HepG2 (cell line): Measurements from ENCODE around the gene UBE3A. TPM values are rescaled to one million over a fixed set of nuclear protein-coding genes. Genes with fewer than 3 reads are reported as not detected.

Experiments
- ARID2 ChIP-seq: sonication (generic); formaldehyde crosslinking; IDR thresholded peaks from 2 replicates; pipeline ENCODE4 v1.8.1; 2022; ENCODE audit warnings: mild to moderate bottlenecking, missing genetic modification reagents, borderline replicate concordance
- HOXD1 ChIP-seq: sonication (generic); formaldehyde crosslinking; IDR thresholded peaks from 2 replicates; pipeline ENCODE4 v1.5.0; 2020; ENCODE audit warnings: missing genetic modification reagents
- KDM4B ChIP-seq: sonication (generic); formaldehyde crosslinking; IDR thresholded peaks from 2 replicates; pipeline ENCODE4 v1.4.0; 2020; ENCODE audit warnings: missing genetic modification reagents
- MLXIP ChIP-seq: sonication (generic); formaldehyde crosslinking; IDR thresholded peaks from 2 replicates; pipeline ENCODE4 v1.9.0; 2021; ENCODE audit warnings: missing genetic modification reagents, borderline replicate concordance
- MYNN ChIP-seq: sonication (generic); formaldehyde crosslinking; IDR thresholded peaks from 2 replicates; pipeline ENCODE4 v1.4.0; 2020; ENCODE audit warnings: mild to moderate bottlenecking, low read depth, missing genetic modification reagents
- NCOA1 ChIP-seq: sonication (generic); formaldehyde crosslinking; IDR thresholded peaks from 2 replicates; pipeline ENCODE4 v1.9.0; 2021; ENCODE audit warnings: missing genetic modification reagents
- NFAT5 ChIP-seq: sonication (generic); formaldehyde crosslinking; IDR thresholded peaks from 2 replicates; pipeline ENCODE4 v1.4.0; 2020; ENCODE audit warnings: missing genetic modification reagents
- NPAS2 ChIP-seq: sonication (generic); formaldehyde crosslinking; IDR thresholded peaks from 2 replicates; pipeline ENCODE4 v1.8.0; 2022; ENCODE audit warnings: mild to moderate bottlenecking, missing genetic modification reagents, borderline replicate concordance
- PAWR ChIP-seq: sonication (generic); formaldehyde crosslinking; IDR thresholded peaks from 2 replicates; pipeline ENCODE4 v1.4.0; 2020; ENCODE audit warnings: missing genetic modification reagents, mild to moderate bottlenecking, borderline replicate concordance
- RXRA ChIP-seq: sonication (generic); formaldehyde crosslinking; IDR thresholded peaks from 2 replicates; pipeline ENCODE4 v1.5.1; 2020; ENCODE audit warnings: missing genetic modification reagents
- SATB2 ChIP-seq: sonication (generic); formaldehyde crosslinking; IDR thresholded peaks from 2 replicates; pipeline ENCODE4 v1.5.0; 2020; ENCODE audit warnings: missing genetic modification reagents
- SPEN ChIP-seq: sonication (generic); formaldehyde crosslinking; IDR thresholded peaks from 2 replicates; pipeline ENCODE4 v1.5.1; 2020; ENCODE audit warnings: low read depth, mild to moderate bottlenecking, missing genetic modification reagents
- TP53 ChIP-seq: sonication (generic); formaldehyde crosslinking; conservative IDR thresholded peaks from 2 replicates; pipeline ENCODE4 v1.4.0; 2020; ENCODE audit warnings: missing genetic modification reagents
- ZBTB14 ChIP-seq: sonication (generic); formaldehyde crosslinking; IDR thresholded peaks from 2 replicates; pipeline ENCODE4 v1.4.0; 2020; ENCODE audit warnings: missing genetic modification reagents
- ZMYM3 ChIP-seq: sonication (generic); formaldehyde crosslinking; IDR thresholded peaks from 2 replicates; pipeline ENCODE4 v1.5.1; 2020; ENCODE audit warnings: mild to moderate bottlenecking, missing genetic modification reagents
- ZNF230 ChIP-seq: sonication (generic); formaldehyde crosslinking; IDR thresholded peaks from 2 replicates; pipeline ENCODE4 v1.4.0; 2020; ENCODE audit warnings: mild to moderate bottlenecking, missing genetic modification reagents
- ZNF367 ChIP-seq: sonication (generic); formaldehyde crosslinking; IDR thresholded peaks from 2 replicates; pipeline ENCODE4 v1.4.0; 2020; ENCODE audit warnings: missing genetic modification reagents, borderline replicate concordance
- ZNF501 ChIP-seq: sonication (generic); formaldehyde crosslinking; IDR thresholded peaks from 2 replicates; pipeline ENCODE4 v1.5.1; 2020; ENCODE audit warnings: mild to moderate bottlenecking, moderate library complexity, missing genetic modification reagents
- ZNF564 ChIP-seq: sonication (generic); formaldehyde crosslinking; IDR thresholded peaks from 2 replicates; pipeline ENCODE4 v1.8.1; 2023; ENCODE audit warnings: mild to moderate bottlenecking, missing genetic modification reagents
- ZNF629 ChIP-seq: sonication (generic); formaldehyde crosslinking; conservative IDR thresholded peaks from 2 replicates; pipeline ENCODE4 v1.5.0; 2020; ENCODE audit warnings: missing genetic modification reagents
- ZNF768 ChIP-seq: sonication (generic); formaldehyde crosslinking; IDR thresholded peaks from 2 replicates; pipeline ENCODE4 v1.4.0; 2020; ENCODE audit warnings: missing genetic modification reagents
- ZNF879 ChIP-seq: sonication (generic); formaldehyde crosslinking; IDR thresholded peaks from 2 replicates; pipeline ENCODE4 v1.8.1; 2023; ENCODE audit warnings: missing genetic modification reagents
- polyA plus RNA-seq, 8 experiments: library from polyadenylated mRNA; depleted of rRNA in 3 of 8; stranded (reverse) in 7 of 8; unstranded in 1 of 8; fragments of >200 nt; fragmentation: Illumina TruSeq in 4 of 8; extraction: Trizol in 4 of 8; gene quantifications; 2 replicates each; pipeline versions ENCODE4 v1.2.1 to v1.2.3, GENCODE V29; 2011 to 2016; ENCODE audit warnings: low read depth in 4 of 8, missing spikeins in 1 of 8, mixed read lengths in 1 of 8; ENCODE audit not compliant: insufficient read depth in 1 of 8
- total RNA-seq, 5 experiments: library from RNA; depleted of rRNA; stranded (reverse); fragments of >200 nt; fragmentation: Illumina TruSeq; extraction: Trizol; gene quantifications; 2 replicates each; pipeline ENCODE4 v1.2.3, GENCODE V29; 2016; ENCODE audit warnings: low read depth in 1 of 5

The UBE3A gene
- total and polyA plus RNA-seq, 2 of the 13 experiments (the other 11 are each of a cell fraction or from before 2014, with no cell fraction given) = 17.3 to 80.5 TPM

- TF ChIP-seq HOXD1 (CRISPR knock-in tag) (no peak), TP53 (CRISPR knock-in tag) (no peak), NFAT5 (CRISPR knock-in tag) (no peak; the same call in 1 of the 2 replicates), ZNF501 (peak; percentile 86), ZNF367 (CRISPR knock-in tag) (no peak), ARID2 (CRISPR knock-in tag) (no peak), ZNF879 (CRISPR knock-in tag) (peak; percentile 75; the same call in 1 of the 2 replicates), SATB2 (CRISPR knock-in tag) (no peak), MLXIP (CRISPR knock-in tag) (no peak), MYNN (no peak), NPAS2 (no peak), NCOA1 (no peak), ZNF768 (CRISPR knock-in tag) (no peak; the same call in 1 of the 2 replicates), PAWR (CRISPR knock-in tag) (no peak), ZBTB14 (CRISPR knock-in tag) (0 out of 2 replicates have a peak, but pooled peaks have one; percentile 8), KDM4B (CRISPR knock-in tag) (no peak), ZNF629 (CRISPR knock-in tag) (no peak), RXRA (peak; percentile 5; the same call in 1 of the 2 replicates), ZNF230 (CRISPR knock-in tag) (no peak), SPEN (CRISPR knock-in tag) (0 out of 2 replicates have a peak, but pooled peaks have one; percentile 49), ZMYM3 (CRISPR knock-in tag) (no peak), ZNF564 (CRISPR knock-in tag) (no peak)
Measured at GRCh38 chr15:25437777-25438600, 835 bp downstream of the UBE3A start (continued).
